GM23248 (cell line): ENCODE results near the gene UBFD1.

Source experiments
- EZH2 ChIP-seq: fragments of 200-600 bp; sonication (generic); IDR thresholded peaks from 2 replicates; pipeline ENCODE4 v1.6.1; 2018; ENCODE audit warnings: antibody characterized with exemption, mild to moderate bottlenecking; ENCODE audit not compliant: insufficient read depth, poor library complexity, severe bottlenecking
- EZH2phosphoT487 ChIP-seq: fragments of 200-600 bp; sonication (generic); IDR thresholded peaks from 2 replicates; pipeline ENCODE4 v1.6.1; 2018; ENCODE audit warnings: antibody characterized with exemption, moderate library complexity, mild to moderate bottlenecking, low read depth; ENCODE audit not compliant: insufficient read depth

DNA sequence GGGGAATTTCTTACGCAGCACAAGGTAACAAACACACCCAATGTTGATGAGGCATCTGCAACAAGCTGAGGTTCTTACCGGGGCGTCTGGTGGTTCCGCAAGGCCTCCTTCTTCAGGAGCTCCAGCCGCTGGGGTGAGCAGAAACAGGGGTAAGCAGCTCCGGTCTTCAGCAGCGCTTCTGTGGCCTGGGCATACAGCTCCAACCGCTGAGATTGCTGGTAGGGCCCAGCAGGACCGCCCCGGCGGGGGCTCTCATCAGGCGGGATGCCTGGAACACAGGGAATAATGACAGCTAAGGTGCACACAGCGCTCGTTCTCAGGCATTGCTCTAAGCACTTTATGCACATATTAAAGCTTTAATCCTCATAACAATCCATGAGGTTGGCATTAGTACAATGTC, 13.1 kb upstream of the UBFD1 start:
- TF ChIP-seq EZH2 (no peak), EZH2phosphoT487 (no peak)
